Measurements from ENCODE around the gene NTN3. TPM values are rescaled to one million over a fixed set of nuclear protein-coding genes. Genes with fewer than 3 reads are reported as not detected.
A peak's percentile ranks its signal among the peaks of the same experiment; 100 is the strongest.

Gene NTN3
- total and polyA plus RNA-seq, 7 experiments from 2014 or later, result not detected

GRCh38 chr16:2517954-2518605 is 47.0 kb downstream of the NTN3 start:
- Histone ChIP-seq H3K4me3 (ENCODE audit: low read length) (no peak overlapping the region), H3K36me3 (ENCODE audit: control insufficient read depth in 2 of 3, insufficient read depth in 3 of 3, low read length in 3 of 3) (peaks cover 2 to 26% (median 6%) of the 10 kb centered on the region in 3 experiments), H3K9me3 (ENCODE audit: control insufficient read depth in 2 of 3, low read length in 3 of 3) (no peaks in the 10 kb centered on the region), H3K27me3 (ENCODE audit: control insufficient read depth in 2 of 2, insufficient read depth in 2 of 2, low read length in 2 of 2) (no peaks in the 10 kb centered on the region), H3K4me1 (ENCODE audit: control insufficient read depth in 2 of 2, insufficient read depth in 2 of 2, low read length in 2 of 2) (peaks cover 36 to 59% of the 10 kb centered on the region in 2 donors), H3K27ac (ENCODE audit: low read depth, low read length) (peak overlapping the region; percentile 100)
- DNase-seq (peak in 2 of 9 donors; percentile 6 to 12), ATAC-seq (no peak)
- Mint-ChIP-seq H3K4me3 (peak overlapping the region in 9 of 10 donors; percentile 25 to 94 (median 89)), H3K27me3 (no peaks in the 10 kb centered on the region), H3K36me3 (peaks cover 0 to 9% (median 5%) of the 10 kb centered on the region in 5 donors), H3K27ac (peak overlapping the region; percentile 51 to 96 (median 93)), H3K4me1 (peaks cover 43 to 68% (median 58%) of the 10 kb centered on the region in 7 donors), H3K9me3 (peaks cover 0 to 9% (median 0%) of the 10 kb centered on the region in 11 donors)
- POLR2A ChIA-PET, result interaction anchor here (0.7 to 0.8 kb wide), 2 partner anchors 9 to 15 kb away, joined by 3 to 5 read pairs; no protein-coding TSS in a partner anchor
- CTCF ChIA-PET, result interaction anchor here (1.2 kb wide), 1 partner anchor 14 kb away, joined by 3 read pairs; no protein-coding TSS in a partner anchor
- intact Hi-C loops (cut with micrococcal nuclease), result loop anchor here in 1 of 2 donors (10.0 kb wide), 1 partner anchor 293 kb away; the partner anchor contains the start of gene E4F1

GRCh38 chr16:2518823-2519710 is 48.0 kb downstream of the NTN3 start:
- Mint-ChIP-seq H3K27ac (peak overlapping the region in 8 of 9 donors; percentile 85 to 96 (median 94)), H3K9me3 (peaks cover 0 to 9% (median 0%) of the 10 kb centered on the region in 11 donors), H3K27me3 (no peaks in the 10 kb centered on the region), H3K4me3 (peak overlapping the region; percentile 51 to 90 (median 81)), H3K4me1 (peaks cover 43 to 71% (median 57%) of the 10 kb centered on the region in 7 donors), H3K36me3 (peaks cover 0 to 9% (median 5%) of the 10 kb centered on the region in 5 donors)
- intact Hi-C loops (cut with micrococcal nuclease), result loop anchor here in 1 of 2 donors (10.0 kb wide), 1 partner anchor 294 kb away; the partner anchor contains the start of gene E4F1
- ATAC-seq, result no peak
- ChIA-PET POLR2A (interaction anchor here (0.7 to 2.8 kb wide), 8 partner anchors 12 to 554 kb away, joined by 3 to 89 read pairs (median 6); partner anchors contain the start of genes CEMP1, ECI1, PDPK1 and PGP), CTCF (interaction anchor here (1.2 kb wide), 1 partner anchor 13 kb away, joined by 3 read pairs; no protein-coding TSS in a partner anchor)
- peaks cover 7 to 32% (median 9%) of the 10 kb centered on the region in 3 experiments for H3K36me3 ChIP-seq (ENCODE audit: control insufficient read depth in 2 of 3, insufficient read depth in 3 of 3, low read length in 3 of 3)
- H3K27ac ChIP-seq (ENCODE audit: low read depth, low read length), result peak overlapping the region; percentile 100
- no peak overlapping the region for H3K4me3 ChIP-seq (ENCODE audit: low read length)
- peaks cover 33 to 56% of the 10 kb centered on the region in 2 donors for H3K4me1 ChIP-seq (ENCODE audit: control insufficient read depth in 2 of 2, insufficient read depth in 2 of 2, low read length in 2 of 2)
- H3K9me3 ChIP-seq (ENCODE audit: control insufficient read depth in 2 of 3, low read length in 3 of 3), result no peaks in the 10 kb centered on the region
- H3K27me3 ChIP-seq (ENCODE audit: control insufficient read depth in 2 of 2, insufficient read depth in 2 of 2, low read length in 2 of 2), result no peaks in the 10 kb centered on the region
- DNase-seq, result peak in 2 of 9 donors; percentile 6 to 17

GRCh38 chr16:2519711-2520080 is 48.6 kb downstream of the NTN3 start:
- no peak overlapping the region for H3K4me3 ChIP-seq (ENCODE audit: low read length)
- H3K27me3 ChIP-seq (ENCODE audit: control insufficient read depth in 2 of 2, insufficient read depth in 2 of 2, low read length in 2 of 2), result no peaks in the 10 kb centered on the region
- H3K27ac ChIP-seq (ENCODE audit: low read depth, low read length), result peak overlapping the region; percentile 100

GRCh38 chr16:2520097-2520783 is 49.1 kb downstream of the NTN3 start, which contains the start of gene AMDHD2:
TSS of gene AMDHD2 (plus strand) at chr16:2520371. CDS start at chr16:2520459, 88 bp downstream.
- no peaks in the 10 kb centered on the region for H3K27me3 Mint-ChIP-seq
- H3K4me1 Mint-ChIP-seq, result peaks cover 40 to 76% (median 59%) of the 10 kb centered on the region in 7 donors
- intact Hi-C loops (cut with micrococcal nuclease), result loop anchor here (1.0 kb wide), 3 partner anchors 12 to 46 kb away; no protein-coding TSS in a partner anchor
- Histone ChIP-seq H3K4me3 (ENCODE audit: low read length) (peak within 1 kb of the TSS; percentile 55), H3K9me3 (ENCODE audit: control insufficient read depth in 2 of 3, low read length in 3 of 3) (no peaks in the 10 kb centered on the region), H3K4me1 (ENCODE audit: control insufficient read depth in 2 of 2, insufficient read depth in 2 of 2, low read length in 2 of 2) (peaks cover 29 to 51% of the 10 kb centered on the region in 2 donors), H3K27me3 (ENCODE audit: control insufficient read depth in 2 of 2, insufficient read depth in 2 of 2, low read length in 2 of 2) (no peaks in the 10 kb centered on the region), H3K27ac (ENCODE audit: low read depth, low read length) (peak within 1 kb of the TSS; percentile 100), H3K36me3 (ENCODE audit: control insufficient read depth in 2 of 3, insufficient read depth in 3 of 3, low read length in 3 of 3) (peaks cover 9 to 36% (median 14%) of the 10 kb centered on the region in 3 experiments)
- H3K36me3 Mint-ChIP-seq, result peaks cover 0 to 10% (median 9%) of the 10 kb centered on the region in 5 donors
- CTCF ChIA-PET, result interaction anchor here (1.0 kb wide), 1 partner anchor 11 kb away, joined by 3 read pairs; the partner anchor contains the start of gene CEMP1
- H3K4me3 Mint-ChIP-seq, result peak within 1 kb of the TSS; percentile 81 to 95 (median 90)
- peak within 1 kb of the TSS; percentile 85 to 98 (median 96) for H3K27ac Mint-ChIP-seq
- POLR2A ChIA-PET, result interaction anchor here (0.5 to 2.8 kb wide), 18 partner anchors 9 to 1312 kb away, joined by 3 to 89 read pairs (median 4); partner anchors contain the start of genes CEMP1, ECI1, MLST8 and NTHL1
- DNase-seq (peak; percentile 81 to 90 (median 89)), ATAC-seq (peak; percentile 75)
- H3K9me3 Mint-ChIP-seq, result peaks cover 0 to 9% (median 0%) of the 10 kb centered on the region in 11 donors

More at GRCh38 chr16:2519711-2520080, 48.6 kb downstream of the NTN3 start:
- peaks cover 0 to 9% (median 0%) of the 10 kb centered on the region in 11 donors for H3K9me3 Mint-ChIP-seq
- ChIA-PET CTCF (no interaction called here), POLR2A (interaction anchor here (0.5 to 2.8 kb wide), 15 partner anchors 9 to 1312 kb away, joined by 3 to 89 read pairs (median 5); partner anchors contain the start of genes CEMP1, ECI1, MLST8 and NUBP2)
- H3K36me3 ChIP-seq (ENCODE audit: control insufficient read depth in 2 of 3, insufficient read depth in 3 of 3, low read length in 3 of 3), result peaks cover 9 to 35% (median 12%) of the 10 kb centered on the region in 3 experiments
- ATAC-seq (no peak), DNase-seq (no peak)
- intact Hi-C loops (cut with micrococcal nuclease), result loop anchor here (1.0 to 10.0 kb wide), 4 partner anchors 13 to 295 kb away; partner anchors contain the start of gene E4F1 (in 1 of the 2)
- H3K27ac Mint-ChIP-seq, result peak overlapping the region; percentile 85 to 96 (median 93)
- H3K4me3 Mint-ChIP-seq, result peak overlapping the region; percentile 51 to 90 (median 81)
- H3K27me3 Mint-ChIP-seq, result no peaks in the 10 kb centered on the region
- no peaks in the 10 kb centered on the region for H3K9me3 ChIP-seq (ENCODE audit: control insufficient read depth in 2 of 3, low read length in 3 of 3)
- H3K36me3 Mint-ChIP-seq, result peaks cover 0 to 9% (median 6%) of the 10 kb centered on the region in 5 donors
- peaks cover 43 to 77% (median 60%) of the 10 kb centered on the region in 7 donors for H3K4me1 Mint-ChIP-seq
- peaks cover 33 to 56% of the 10 kb centered on the region in 2 donors for H3K4me1 ChIP-seq (ENCODE audit: control insufficient read depth in 2 of 2, insufficient read depth in 2 of 2, low read length in 2 of 2)

- ATAC-seq (peak; percentile 78), DNase-seq (peak; percentile 52 to 88 (median 82))
- no peaks in the 10 kb centered on the region for H3K9me3 ChIP-seq (ENCODE audit: control insufficient read depth in 2 of 3, low read length in 3 of 3)
- intact Hi-C loops (cut with micrococcal nuclease), result loop anchor here (1.0 kb wide), 3 partner anchors 11 to 47 kb away; no protein-coding TSS in a partner anchor
- no peaks in the 10 kb centered on the region for H3K27me3 ChIP-seq (ENCODE audit: control insufficient read depth in 2 of 2, insufficient read depth in 2 of 2, low read length in 2 of 2)
- H3K4me1 ChIP-seq (ENCODE audit: control insufficient read depth in 2 of 2, insufficient read depth in 2 of 2, low read length in 2 of 2), result peaks cover 22 to 44% of the 10 kb centered on the region in 2 donors
- ChIA-PET POLR2A (interaction anchor here (0.7 to 2.8 kb wide), 16 partner anchors 8 to 556 kb away, joined by 3 to 89 read pairs (median 4); partner anchors contain the start of genes CEMP1, ECI1, ELOB and MLST8), CTCF (interaction anchor here (0.7 to 1.0 kb wide), 2 partner anchors 8 to 10 kb away, joined by 3 read pairs; partner anchors contain the start of gene CEMP1)
- Mint-ChIP-seq H3K27me3 (no peaks in the 10 kb centered on the region), H3K4me3 (peak overlapping the region; percentile 81 to 95 (median 90)), H3K27ac (peak overlapping the region; percentile 81 to 98 (median 96)), H3K9me3 (peaks cover 0 to 9% (median 0%) of the 10 kb centered on the region in 11 donors), H3K36me3 (peaks cover 0 to 10% (median 9%) of the 10 kb centered on the region in 5 donors), H3K4me1 (peaks cover 33 to 69% (median 51%) of the 10 kb centered on the region in 7 donors)
- peak overlapping the region; percentile 55 for H3K4me3 ChIP-seq (ENCODE audit: low read length)
- peaks cover 9 to 38% (median 14%) of the 10 kb centered on the region in 3 experiments for H3K36me3 ChIP-seq (ENCODE audit: control insufficient read depth in 2 of 3, insufficient read depth in 3 of 3, low read length in 3 of 3)
- peak overlapping the region; percentile 79 for H3K27ac ChIP-seq (ENCODE audit: low read depth, low read length)
Observed at GRCh38 chr16:2520784-2521531, 49.9 kb downstream of the NTN3 start.

Measured in naive thymus-derived CD4-positive, alpha-beta T cell (primary cell).